Mammary epithelial cell (primary cell): ENCODE data around the gene NR1H3.

Experiments used
- CTCF ChIP-seq, 2 donors: IDR thresholded peaks in 1 of 2; conservative IDR thresholded peaks in 1 of 2; 2 replicates each; pipeline ENCODE4 v1.5.1; 2011 to 2012; ENCODE audit warnings: inconsistent platforms in 2 of 2, low read length in 2 of 2, mild to moderate bottlenecking in 2 of 2, control low read depth in 1 of 2, low read depth in 1 of 2; ENCODE audit not compliant: insufficient read depth in 1 of 2; ENCODE audit errors: extremely low read depth in 1 of 2
- EZH2 ChIP-seq: IDR thresholded peaks from 2 replicates; pipeline ENCODE4 v1.6.1; 2012; ENCODE audit warnings: low read length, inconsistent platforms, borderline replicate concordance

- TF ChIP-seq CTCF (conservative IDR thresholded peaks at IDR 0.05 in 1 of 2, IDR thresholded peaks at IDR 0.05 in 1 of 2; ENCODE audit: extremely low read depth in 1 of 2, insufficient read depth in 1 of 2, low read depth in 1 of 2, low read length in 2 of 2) (no peak), EZH2 (no peak)
Measured at GRCh38 chr11:47268448-47269001, 10.7 kb downstream of the NR1H3 start.
